ENCODE data around the gene ETV7.
"Not testable (repeated sequence)": the region's sequence is repeated elsewhere in the genome, so short reads cannot be mapped to it uniquely, and the experiment has no call there.

ETV7 gene

DNA sequence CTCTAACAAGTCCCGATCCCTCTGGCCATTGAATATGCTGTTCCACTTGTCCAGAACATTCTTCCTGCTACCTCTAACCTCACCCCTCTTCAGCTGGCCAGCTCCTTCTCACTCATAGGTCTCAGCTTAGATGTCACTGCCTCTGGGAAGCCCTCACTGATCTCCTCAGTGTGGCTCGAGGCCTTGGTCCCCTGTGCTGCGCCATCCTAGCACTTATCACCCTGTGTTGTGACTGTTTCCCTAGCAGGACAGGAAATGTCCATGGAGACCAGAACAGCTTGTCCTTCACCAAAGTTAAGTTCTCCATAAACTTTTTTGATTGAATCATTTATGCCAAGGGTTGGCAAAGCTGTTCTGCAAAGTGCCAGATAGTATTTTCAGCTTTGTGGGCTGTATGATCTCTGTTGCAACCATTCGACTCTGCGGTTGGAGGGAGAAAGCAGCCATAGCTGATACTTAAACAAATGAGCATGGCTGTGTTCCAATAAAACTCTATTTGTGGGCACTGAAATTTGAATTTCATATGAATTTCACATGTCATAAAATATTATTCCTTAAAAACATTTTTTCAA is 44.3 kb downstream of the ETV7 start:
- in situ Hi-C loops (cut with MboI; ENCODE audit: low sequenced_read_pairs), result no loop called here

- in situ Hi-C loops (cut with MboI; ENCODE audit: low sequenced_read_pairs), result no loop called here
Measured at GRCh38 chr6:36340618-36341454, 46.6 kb downstream of the ETV7 start.

DNA sequence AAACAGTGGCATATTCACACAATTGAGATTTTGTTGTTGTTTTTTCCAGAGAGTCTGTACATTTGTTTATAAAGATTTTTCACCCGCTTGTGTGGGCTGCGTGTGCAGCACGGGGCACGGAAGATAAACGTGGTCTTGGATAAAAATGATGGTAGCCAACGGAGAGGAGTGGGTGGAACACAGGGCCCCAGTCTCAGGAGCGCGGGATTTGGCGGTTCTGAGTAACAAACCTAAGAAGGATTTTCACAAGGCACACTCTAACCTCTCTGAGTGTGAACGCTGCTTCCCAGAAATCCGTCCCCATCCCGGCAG is 47.2 kb downstream of the ETV7 start:
- in situ Hi-C loops (cut with MboI; ENCODE audit: low sequenced_read_pairs), result no loop called here

- in situ Hi-C loops (cut with MboI; ENCODE audit: low sequenced_read_pairs), result no loop called here
Measured at GRCh38 chr6:36339146-36339545, 48.3 kb downstream of the ETV7 start.

DNA sequence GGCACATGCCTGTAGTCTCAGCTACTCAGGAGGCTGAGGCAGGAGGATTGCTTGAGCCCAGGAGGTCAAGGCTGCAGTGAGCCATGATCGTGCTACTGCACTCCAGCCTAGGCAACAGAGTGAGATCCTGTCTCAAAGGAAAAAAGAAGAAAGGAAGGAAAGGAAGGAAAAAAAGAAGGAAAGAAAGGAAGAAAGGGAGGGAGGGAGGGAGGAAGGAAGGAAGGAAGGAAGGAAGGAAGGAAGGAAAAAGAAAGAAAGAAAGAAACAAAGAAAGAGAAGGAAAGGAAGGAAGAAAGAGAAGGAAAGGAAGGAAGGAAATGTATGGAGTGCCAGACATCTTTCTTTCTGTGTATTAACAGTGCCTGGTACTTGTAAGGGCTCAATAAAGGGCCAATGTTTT is 49.2 kb downstream of the ETV7 start:
- in situ Hi-C loops (cut with MboI; ENCODE audit: low sequenced_read_pairs), result not testable (repeated sequence)

DNA sequence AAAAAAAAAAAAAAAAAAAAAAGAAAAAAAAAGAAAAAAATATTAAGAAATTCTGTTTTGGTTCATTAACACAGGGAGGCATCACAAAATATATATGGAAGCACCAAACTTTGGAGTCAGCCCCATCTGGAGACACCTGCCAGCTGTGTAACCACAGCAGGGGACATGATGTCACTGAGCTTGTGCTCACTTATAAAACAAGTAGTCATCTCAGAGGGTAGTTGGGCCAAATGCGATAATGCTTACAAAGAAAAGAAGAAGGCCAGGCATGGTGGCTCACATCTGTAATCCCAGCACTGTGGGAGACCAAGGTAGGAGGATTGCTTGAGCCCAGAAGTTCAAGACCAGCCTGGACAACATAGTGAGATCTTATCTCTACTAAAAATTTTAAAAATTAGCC is 49.7 kb downstream of the ETV7 start:
- in situ Hi-C loops (cut with MboI; ENCODE audit: low sequenced_read_pairs), result no loop called here

- in situ Hi-C loops (cut with MboI; ENCODE audit: low sequenced_read_pairs), result no loop called here
Measured at GRCh38 chr6:36336779-36337241, 50.7 kb downstream of the ETV7 start, which contains the start of gene BNIP5. Gene BNIP5 (minus strand): TSS chr6:36336888. CDS start chr6:36330690, 6,198 bp downstream.

DNA sequence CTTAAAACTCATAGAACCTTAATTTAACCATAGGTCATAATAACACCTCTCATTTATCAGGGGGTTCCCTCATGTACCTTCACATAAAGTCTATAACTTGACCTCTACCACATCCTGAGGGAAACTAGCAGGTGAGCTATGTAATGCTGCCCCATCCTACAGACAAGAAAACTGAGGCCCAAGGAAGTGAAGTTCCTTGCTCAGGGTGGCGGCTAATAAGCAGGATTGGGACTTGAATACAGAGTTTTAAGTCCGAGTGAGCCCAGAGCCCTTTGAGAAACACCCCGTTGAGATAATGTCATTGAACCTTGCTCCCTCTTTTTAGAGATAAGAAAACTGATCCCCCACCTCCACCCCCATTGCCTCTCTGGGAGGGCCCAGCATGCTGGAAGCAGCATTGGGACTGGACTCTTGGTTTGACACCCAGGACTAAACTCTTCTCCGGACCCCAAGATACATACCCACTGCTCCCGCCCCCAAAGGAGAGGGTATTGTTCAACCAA is 51.2 kb downstream of the ETV7 start:
- in situ Hi-C loops (cut with MboI; ENCODE audit: low sequenced_read_pairs), result no loop called here

GRCh38 chr6:36335465-36336207 is 51.8 kb downstream of the ETV7 start:
- in situ Hi-C loops (cut with MboI; ENCODE audit: low sequenced_read_pairs), result no loop called here

DNA sequence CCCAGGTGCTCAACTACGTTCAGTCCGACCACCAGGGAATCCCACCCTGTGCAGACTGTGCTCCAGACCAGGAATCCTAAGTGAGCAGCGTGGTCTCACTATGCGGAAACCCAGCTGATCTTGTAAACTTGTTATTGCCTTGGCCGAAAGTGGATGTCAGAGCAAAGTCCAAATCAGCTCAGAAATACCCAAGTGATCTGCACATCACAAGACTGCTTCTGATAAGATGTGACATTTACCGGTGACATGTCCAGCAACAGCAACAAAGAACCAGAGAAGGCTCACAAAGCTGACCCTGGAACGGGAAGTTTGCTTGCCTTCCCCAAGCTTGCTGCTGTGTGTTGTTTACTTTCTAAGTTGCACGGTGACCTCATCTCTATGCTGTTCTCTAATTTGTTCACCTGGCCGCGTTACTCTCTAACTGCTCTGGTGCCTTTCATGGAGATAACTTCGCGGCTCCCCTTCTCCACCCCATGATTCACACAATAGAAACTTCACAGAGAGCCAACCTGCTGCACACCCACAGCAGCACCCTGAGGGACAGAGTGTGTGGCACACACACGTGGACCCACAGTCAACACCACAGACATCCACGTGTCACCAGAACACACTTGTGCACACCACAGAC is 52.5 kb downstream of the ETV7 start:
- in situ Hi-C loops (cut with MboI; ENCODE audit: low sequenced_read_pairs), result no loop called here

DNA sequence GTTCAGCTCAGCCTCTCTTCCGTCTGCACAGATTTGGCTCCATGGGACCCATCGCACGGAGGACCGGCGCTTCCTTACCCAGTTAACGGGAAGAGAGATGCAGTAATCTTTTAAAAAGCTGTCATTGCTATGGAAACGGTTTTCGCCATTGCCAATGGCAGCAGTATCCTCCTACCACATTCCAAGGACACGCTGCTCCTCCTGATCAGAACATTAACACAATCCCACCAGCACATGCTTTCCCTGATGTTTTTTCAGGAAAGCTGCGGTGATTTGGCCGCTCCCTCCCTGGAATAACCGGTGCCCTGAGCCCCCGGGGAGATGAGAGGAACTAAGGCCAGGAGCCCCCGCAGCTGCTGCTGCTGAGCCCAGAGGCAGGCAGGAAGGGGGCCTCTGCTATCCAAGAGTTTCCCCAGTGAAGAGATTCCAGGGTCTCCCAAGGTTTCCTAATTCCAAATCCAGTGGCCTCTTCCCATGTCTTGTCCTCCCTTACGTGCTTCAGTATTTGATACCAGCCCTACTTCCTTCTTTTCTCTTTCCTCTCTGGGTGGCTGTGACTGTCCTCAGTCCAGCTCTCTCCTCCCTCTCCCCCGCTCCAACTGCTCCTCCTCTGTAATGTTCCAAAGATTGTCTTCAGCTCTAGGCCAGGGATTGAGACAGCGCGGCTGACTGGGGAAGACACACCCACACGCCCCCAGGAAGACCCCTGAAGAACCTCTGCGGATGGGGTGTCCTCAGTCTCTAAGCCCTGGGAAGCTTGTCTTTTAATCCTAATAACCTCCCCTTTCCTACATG is 53.3 kb downstream of the ETV7 start:
- in situ Hi-C loops (cut with MboI; ENCODE audit: low sequenced_read_pairs), result no loop called here

GRCh38 chr6:36333171-36333895 is 54.1 kb downstream of the ETV7 start:
- in situ Hi-C loops (cut with MboI; ENCODE audit: low sequenced_read_pairs), result no loop called here

DNA sequence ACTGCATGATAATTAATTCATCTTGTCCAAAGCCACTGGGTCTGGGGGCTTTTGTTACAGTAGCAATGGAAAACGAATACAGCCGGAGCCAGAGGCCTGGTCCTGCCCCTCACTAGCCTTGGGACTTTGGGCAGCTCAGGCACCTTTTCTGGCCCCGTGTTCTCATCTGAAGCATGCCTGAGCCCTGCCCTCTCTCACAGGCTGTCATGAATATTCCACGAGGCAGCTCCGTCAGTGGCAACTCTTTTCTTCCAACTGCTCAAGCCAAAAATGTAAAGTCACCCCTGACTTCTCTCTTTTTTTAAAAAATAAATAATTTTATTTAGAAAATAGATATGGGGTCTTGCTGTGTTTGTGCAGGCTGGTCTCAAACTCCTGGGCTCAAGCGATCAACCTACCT is 56.1 kb downstream of the ETV7 start:
- in situ Hi-C loops (cut with MboI; ENCODE audit: low sequenced_read_pairs), result no loop called here

- in situ Hi-C loops (cut with MboI; ENCODE audit: low sequenced_read_pairs), result no loop called here
Measured at GRCh38 chr6:36330366-36330765, 57.1 kb downstream of the ETV7 start.

- in situ Hi-C loops (cut with MboI; ENCODE audit: low sequenced_read_pairs), result no loop called here
Measured at GRCh38 chr6:36329798-36330291, 57.6 kb downstream of the ETV7 start.

DNA sequence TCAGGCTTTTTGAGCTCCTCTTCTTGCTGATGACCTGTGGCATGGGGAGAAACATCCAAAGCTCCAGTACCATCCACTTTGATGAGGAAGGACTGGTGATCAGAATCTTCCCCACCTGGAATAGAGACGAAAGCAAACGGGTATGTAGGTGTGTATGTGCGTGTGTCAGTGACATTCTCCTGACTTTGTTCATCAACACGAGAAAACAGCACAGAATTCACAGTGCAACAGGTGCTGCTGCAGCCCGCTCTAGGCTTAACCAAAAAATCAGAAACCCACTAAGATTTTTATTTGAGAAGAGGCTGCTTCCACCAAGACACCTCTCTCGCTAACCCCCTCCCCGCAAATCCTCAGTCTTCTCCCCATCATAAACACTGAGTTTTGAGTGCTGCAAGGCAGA is 58.9 kb downstream of the ETV7 start:
- in situ Hi-C loops (cut with MboI; ENCODE audit: low sequenced_read_pairs), result no loop called here

DNA sequence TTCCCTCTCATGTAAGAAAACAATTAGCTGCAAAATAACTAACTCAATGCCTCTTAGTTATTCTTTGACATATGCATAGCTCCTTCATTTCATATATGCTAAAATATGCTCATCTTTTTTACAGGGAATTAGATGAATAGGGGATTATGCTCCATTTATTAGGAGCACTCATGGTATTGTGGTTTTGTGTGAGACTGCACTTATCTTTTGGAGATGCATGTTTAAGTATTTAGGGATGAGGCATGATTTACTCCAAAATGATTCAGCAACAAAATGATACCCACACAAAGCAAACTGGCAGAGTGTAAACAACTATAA is 59.6 kb downstream of the ETV7 start:
- in situ Hi-C loops (cut with MboI; ENCODE audit: low sequenced_read_pairs), result no loop called here

- in situ Hi-C loops (cut with MboI; ENCODE audit: low sequenced_read_pairs), result no loop called here
Measured at GRCh38 chr6:36327226-36327918, 60.1 kb downstream of the ETV7 start.

DNA sequence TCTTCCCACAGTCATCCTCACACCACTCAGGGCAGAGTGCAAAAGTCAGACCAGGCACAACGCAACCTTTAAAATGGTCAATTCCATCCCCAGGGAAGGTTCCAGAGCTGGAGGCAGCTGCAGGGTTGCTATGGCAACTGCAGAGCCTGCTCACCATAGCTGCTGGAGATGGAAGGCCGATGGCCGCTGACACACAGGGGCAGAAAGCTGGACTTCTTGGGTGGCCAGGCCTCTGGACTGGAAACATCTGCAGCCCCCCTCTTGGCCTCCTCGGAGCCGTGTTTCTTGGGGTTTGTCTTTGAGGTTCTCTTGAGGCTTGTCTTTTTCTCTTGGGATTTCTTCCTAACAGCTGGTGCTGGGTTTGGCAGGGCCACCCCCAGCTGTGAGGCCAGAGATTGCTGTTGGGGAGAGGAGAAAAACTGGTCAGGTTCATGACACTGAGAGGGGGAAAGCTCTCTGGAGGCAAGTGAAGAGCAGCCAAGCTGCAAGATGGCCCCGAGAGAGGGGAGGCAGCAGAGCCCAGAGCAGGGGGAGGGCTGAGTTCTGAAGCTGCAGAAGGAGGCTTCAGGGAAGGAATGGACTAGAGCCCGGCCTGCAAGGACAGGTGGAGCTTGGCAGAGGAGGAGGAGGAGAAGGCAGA is 61.0 kb downstream of the ETV7 start:
- in situ Hi-C loops (cut with MboI; ENCODE audit: low sequenced_read_pairs), result no loop called here

Data from HL-60/S4 treated with retinoic acid at 250 ng/mL for 4 days and 3 days (cell line).